NCI-H2196 (cell line): Measurements from ENCODE around the gene ARHGEF10L.
A peak's percentile ranks its signal among the peaks of the same experiment; 100 is the strongest.

Experiments
- DNase-seq: peaks from one replicate; lab custom pipeline; 2025; ENCODE audit not compliant: unreplicated experiment; lab: John Stamatoyannopoulos, UW

ARHGEF10L gene

DNA sequence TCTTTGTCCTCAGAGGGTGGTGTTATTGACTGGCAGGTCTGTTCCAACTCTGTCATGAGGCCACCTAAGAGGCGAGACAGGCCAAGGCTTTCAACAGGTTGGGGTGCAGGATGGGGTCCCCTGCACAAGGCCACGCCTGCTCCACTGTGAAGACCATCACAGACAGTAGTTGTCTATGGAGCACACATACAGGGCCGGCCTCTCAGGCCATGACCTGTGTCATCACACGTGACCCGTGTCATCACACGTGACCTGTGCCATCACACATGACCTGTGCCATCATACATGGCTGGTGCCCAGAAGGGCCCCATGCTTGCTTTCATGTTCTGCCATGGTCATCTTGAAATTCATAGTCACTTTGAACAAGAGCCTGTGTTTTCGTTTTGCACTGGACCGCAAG, 91.9 kb downstream of the ARHGEF10L start:
- DNase-seq: no peak

DNA sequence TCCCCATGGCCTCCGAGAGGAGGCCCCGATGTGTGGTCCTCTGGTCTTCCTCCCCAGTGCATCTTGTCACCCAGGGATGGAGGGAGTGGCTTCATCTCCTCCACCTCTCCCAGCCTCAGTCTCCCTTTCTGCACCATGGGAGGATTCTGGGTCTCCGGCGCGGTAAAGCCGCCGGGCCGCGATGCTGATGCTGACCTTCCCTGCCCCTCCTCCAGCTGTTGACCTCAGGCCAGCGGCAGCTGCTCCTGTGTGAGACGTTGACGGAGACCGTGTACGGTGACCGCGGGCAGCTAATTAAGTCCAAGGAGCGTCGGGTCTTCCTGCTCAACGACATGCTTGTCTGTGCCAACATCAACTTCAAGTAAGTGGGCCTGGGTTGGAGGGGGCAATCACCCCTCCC, 92.6 kb downstream of the ARHGEF10L start:
- DNase-seq: no peak

DNA sequence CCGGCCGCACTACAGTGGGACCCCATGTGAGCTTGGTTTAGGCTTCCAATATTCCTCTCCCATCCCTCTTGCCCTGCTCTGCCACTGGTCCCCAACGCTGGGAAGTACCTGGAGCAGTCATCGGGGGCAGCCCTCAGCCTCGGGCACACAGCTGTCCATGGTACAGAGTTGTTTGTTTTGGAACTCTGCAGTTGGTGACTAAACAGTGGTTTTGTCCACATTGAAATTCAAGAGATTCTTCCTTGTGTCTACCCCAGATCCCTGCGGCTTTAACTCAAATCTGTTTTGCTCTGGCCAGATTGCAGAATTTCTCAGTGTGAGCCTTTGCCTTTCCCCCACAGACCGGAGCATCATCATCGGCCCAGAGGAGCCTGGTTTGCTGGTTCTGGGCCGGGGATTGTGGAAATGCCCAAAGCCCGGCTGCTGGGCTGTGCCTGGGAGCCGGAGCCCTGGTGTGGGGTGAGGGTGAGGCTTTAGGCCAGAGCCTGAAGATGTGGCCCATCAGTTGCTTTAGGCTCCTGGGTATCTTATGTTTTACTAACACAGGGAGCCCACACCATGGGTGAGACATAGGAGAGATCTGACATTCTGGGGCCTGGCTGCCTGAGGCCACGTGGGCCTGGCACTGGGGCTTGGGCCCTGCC, 93.2 kb downstream of the ARHGEF10L start:
- peak; percentile 26 for DNase-seq

DNA sequence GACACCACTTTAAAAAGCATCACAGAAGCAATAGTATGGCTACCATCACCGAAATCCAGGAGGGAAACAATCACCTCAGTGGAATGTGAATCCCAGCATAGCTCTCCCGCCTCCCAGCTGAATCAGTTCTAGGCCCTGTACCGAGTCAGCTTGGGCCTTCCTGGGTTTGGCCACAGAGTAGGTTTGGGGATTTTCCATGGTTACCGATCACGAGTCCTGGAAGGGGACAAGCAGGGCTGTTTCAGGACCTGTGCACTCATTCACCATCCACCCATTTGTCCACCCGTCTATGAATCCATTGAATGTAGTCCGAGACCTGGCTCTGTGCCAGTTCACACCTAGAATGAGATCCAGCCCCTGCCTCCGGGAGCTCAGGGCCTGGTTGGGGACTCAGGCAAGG, 94.2 kb downstream of the ARHGEF10L start:
- no peak for DNase-seq

DNA sequence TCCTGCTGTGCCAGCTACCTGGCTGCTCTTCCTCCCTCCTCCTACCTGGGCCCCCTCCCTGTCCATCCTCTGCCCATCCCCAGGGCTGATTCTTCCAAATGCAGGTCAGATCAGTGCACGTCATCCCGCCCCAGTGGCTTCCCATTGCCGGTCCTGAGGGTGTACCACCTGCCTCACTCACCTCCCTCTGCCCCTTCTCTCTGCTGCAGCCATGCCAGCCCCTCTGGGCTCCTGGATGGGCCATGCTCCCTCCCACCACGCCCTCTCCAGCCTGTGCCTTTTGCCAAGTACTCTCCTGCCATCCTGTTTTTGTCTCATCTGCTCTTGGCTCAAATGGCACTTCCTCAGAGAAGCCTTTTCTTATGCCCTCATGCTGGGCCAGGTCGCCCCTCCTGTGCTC, 95.8 kb downstream of the ARHGEF10L start:
- no peak for DNase-seq

DNA sequence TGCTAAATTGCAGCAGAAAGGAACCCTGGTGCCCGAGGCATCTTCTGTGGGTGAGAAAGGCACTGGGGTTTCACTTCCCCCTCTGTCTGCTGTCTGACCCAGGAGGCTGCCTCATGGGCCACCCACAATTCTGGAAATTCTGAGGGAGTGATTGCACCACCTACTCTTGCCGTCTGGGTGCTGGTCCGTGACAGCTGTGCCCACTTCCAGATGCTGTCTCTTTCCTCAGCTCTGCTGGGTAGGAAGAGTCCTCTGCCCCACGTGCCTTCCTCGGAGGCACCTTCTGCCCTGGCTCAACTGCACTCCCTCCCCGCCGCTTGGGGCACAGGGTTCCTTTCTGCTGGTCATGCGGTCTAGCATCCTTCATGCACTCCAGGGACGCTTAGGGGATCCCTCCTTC, 96.3 kb downstream of the ARHGEF10L start:
- no peak for DNase-seq

DNA sequence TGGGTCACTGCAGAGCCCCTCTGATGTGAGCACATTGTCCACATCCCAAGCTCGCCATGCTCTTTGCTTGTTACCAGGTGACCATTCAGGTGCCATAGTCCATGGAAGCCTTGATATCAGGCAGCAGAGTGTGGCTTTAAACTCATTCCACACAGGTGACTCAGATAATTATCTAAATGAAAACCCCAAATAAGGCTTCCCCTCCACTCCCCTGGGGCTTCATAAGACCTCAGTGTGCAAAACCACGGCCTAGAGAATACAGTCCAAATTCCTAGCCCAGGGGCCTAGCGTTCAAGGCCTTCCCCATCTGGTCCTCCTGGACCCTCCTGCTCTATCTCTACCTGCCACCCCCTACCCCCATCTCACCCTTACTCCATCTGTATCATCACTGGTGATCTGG, 97.1 kb downstream of the ARHGEF10L start:
- DNase-seq: no peak

DNA sequence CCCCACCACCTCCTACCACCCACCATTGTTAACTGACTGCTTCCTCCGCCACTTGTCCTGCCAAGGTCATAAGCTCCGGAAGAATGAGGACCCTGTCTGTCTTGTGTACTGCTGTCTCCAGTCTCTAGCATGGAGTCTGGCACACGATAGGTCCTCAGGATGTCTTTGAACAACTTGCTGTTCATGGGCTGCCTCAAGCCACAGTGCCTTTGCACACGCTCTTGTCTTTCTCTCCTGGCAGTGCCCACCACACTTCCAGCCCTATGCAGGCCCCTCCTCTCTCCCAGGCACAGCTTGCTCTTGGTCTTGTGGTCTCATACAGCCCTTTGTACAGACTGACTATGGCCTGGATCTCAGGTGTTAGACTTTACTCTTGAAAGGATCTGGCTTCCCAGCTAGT, 97.6 kb downstream of the ARHGEF10L start:
- no peak for DNase-seq

DNA sequence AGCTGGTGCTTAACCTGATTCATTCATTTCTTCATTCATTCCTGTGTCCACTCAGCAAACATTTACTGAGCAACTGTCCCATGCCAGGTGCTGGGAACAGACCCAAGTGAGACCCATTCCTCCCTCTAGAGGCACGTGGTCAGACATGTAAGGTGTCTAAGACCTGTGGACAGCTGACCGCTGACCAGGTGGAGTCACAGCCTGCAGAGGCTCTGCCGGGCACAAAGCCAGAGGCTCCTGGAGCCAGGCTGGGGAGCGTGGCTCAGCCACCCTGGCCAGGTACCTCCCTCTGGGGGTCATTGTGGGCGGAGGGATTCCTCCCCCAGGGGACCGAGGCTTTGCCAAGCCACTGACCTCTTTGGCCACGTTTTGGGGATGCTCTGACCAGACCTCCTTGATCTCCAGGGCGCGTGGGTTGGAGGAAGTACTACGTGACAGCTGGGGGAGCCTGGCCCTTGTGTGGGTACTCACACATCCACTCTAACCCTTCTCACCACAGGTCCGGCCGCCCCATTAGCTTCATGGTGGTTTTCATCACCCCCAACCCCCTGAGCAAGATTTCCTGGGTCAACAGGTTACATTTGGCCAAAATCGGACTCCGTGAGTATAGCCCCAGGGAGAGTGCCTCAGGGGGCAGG, 100.3 kb downstream of the ARHGEF10L start:
- no peak for DNase-seq

DNA sequence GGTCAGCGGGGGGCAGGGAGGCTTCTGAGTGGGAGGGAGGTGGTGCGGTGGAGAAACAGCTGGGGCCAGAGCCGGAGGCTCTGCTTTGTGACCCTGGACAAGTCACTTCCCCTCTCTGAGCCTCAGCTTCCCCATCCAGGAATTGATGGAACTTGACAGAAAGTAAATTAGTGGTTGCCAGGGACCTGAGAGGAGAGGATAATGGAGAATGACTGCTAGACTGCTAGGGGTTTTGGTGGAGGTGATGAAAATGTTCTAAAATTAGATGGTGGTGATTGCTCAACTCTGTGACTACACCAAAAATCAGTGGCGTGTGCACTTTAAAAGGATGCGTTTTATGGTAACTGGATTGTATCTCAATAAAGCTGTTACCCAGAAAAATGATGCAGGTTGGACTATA, 100.9 kb downstream of the ARHGEF10L start:
- DNase-seq: no peak

DNA sequence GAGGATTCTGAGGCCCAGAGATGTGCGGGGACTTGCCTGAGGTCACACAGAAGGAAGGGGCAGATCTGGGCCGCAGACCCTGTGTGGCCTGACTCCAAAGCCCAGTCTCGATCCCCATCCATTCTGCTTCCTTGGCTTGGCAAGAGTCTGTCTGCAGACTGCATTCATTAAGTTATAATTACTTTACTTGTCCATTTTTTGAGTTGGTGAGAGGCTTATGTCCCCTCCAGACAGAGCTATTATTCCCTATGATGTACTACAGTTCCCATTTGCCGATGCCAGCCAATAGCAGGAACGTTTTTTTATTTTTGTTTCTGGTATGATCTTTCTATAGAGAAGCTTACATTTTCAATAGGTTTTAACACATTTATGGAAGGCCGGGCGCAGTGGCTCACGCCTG, 101.5 kb downstream of the ARHGEF10L start:
- DNase-seq: no peak

DNA sequence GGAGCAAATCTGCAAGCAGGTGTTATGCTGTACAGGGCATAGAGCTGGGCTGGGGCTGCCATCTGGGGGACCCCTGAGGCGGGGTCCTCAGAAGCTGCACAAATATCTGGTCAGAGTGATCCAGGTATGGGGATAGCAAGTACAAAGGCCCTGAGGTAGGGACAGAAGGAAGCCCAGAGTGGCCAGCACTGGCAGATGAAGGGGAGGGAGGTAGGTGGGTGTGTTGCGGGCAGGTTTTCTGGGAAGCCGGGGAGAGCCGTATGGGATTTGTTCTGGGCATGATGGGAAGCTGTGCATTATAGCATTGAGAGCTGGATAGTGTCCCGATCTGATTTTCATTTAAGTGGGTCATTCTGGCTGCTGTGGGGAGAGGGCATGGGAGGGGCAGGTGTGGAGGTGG, 102.7 kb downstream of the ARHGEF10L start:
- DNase-seq: no peak

DNA sequence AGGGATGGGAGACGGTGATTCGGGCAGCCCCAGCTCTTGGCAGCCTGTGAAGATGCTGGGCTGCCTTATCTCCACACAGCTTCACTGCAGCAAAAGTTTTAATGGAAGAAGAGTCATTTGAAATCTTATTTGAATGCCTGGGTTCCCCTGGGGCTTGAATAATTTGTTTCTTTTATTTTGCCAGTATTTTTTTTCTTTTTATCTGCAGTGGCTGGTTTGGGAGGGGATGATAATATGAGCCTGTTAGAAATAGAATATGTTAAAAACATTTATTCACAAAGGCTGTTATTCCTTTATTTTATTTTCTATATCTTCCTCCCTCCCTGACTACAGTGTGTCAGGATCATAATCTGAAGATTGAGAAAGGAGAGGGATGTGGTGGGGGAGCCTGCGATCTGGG, 103.4 kb downstream of the ARHGEF10L start:
- no peak for DNase-seq

DNA sequence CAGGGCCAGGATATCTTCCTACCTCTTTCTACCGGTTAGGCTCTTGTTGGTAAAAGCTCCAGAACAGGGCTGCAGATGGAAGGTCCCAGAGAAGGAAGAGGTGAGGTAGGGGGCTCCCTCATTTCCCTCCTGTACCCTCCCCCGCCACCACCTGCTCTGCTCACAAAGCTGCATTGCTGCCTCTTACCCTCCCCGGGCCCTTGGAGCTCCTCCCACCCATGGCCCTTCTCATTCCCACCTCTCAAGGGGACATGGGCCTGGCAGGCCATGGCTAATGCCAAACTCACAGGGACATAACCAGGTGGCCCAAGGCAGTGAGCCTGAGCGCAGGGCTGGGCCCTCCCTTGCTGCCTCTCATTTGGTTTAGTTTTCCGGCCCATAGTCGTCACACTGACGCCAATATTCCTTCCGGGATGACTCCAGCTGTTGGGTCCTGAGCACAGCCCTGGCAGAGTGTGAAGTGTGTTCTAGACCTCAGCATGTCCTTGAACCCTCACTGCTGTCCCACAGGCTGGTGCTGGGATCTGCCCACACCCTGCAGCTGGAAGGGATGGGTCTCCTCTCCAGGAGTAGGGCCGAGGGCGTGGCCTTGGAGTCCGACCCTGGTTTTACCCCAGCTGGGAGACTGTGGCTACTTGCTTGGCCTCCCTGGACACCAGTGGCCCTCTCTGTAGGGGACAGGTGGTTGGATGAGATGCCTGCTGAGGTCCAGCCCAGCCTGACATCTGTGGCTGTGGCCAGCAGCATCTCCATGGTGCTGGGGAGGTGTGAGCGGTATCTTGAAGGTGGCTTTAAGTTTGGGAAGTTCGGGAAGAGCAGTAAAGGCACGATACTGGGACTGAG, 104.6 kb downstream of the ARHGEF10L start:
- no peak for DNase-seq

DNA sequence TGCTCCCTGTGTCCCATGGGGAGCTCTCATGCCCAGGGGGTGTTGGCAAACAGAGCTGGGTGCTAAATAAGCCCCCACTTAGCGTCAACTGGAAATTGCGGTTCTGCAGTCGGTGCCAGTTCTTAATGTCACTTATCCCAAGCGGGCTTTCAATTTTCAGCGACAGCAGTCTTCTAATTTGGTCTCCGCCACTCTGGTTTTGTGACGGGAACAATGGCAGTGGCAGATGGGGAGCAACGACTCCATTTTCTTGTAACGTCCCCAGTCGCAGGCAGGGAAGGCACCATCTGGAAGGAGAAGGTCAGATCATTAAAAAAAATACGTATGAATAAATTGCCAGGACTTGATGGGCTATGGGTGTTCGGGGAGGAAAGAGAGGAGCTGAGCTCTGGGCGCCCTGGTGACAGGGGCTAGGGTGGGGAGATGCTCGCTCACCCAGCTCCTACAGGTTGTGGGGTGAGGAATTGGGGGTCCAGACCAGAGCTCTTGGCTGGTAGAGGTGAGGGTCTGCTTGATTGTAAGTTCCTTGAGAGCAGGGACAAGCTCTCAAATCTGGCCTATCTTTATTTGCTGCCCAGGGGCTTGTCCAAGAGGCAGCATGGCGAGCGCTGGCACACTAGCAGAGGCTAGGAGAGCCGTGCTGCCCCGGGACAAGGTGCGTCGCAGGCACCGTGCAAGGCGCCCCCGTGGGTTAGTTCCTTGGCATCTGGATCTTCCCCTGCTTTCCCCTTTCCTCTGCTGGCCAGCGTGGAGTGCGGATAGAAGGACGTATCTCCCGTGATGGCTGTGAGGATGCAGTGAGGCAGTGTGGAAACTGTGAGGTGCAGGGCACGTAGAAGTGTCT, 105.8 kb downstream of the ARHGEF10L start:
- DNase-seq: no peak

DNA sequence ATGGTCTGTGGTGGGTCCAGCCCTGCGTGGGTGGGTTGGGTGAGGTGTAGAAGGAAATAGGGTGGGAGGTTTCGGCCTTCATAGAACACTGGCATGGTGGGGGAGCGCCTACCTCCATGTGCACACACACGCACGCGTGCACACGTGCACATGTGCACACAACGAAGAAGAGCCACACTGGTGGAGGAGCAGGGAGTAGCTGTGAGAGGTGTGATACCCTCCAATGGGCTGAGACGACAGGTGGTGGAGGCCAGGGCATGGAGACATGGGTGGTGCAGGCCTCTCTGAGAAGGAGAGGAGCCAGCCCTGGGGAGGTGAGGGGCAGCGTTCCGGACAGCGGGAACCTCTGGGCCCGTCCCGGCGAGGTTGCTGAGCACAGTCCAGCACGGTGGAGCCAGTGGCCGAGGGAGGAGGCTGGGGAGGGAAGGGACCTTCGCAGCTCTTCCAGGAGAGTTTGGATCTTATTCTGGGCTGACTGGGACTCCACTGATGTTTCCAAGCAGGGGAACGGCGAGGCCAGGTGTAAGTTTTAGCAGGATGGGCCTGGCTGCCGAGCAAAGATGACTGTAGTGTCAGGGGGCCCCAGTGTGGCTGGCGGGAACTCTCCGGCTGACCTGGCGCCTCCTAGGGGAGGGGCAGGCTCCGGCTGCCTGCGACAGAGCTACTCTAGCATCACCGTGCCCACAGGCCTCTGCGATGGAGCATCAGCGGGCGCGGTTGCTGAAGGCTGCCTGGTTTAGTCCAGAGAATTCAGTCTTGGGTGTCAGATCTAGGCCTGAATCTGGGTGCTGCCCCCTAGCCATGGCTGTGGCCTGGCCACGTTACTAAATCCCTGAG, 107.2 kb downstream of the ARHGEF10L start:
- no peak for DNase-seq

DNA sequence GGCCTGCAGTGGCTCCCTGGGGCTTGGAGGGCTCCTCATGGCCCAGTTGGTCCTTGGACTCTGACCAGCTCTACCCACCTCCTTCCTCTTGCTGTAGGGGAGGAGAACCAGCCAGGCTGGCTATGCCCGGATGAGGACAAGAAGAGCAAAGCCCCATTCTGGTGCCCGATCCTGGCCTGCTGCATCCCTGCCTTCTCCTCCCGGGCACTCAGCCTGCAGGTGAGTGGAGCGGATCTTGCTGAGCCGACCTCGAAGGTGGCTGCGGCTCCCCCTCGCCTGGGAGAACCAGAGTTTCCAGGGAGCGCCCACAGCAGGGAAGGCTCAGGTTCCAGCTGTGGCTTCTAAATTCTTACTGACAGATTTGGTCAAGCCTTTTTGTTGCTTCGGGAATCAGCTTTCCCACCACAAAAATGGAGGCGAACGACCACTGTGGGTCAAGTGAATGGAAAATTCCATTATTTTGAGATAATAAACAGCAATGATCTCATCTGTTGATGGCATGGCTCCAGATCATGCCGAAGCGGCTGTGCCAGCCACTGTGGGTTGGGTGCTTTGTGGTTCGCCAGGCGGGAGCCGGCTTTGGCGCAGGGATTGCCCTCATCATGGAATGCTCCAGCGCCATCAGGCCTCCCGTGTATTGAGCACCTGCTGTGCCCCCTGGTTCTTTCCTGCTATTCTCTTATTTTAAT, 109.1 kb downstream of the ARHGEF10L start:
- DNase-seq: no peak

DNA sequence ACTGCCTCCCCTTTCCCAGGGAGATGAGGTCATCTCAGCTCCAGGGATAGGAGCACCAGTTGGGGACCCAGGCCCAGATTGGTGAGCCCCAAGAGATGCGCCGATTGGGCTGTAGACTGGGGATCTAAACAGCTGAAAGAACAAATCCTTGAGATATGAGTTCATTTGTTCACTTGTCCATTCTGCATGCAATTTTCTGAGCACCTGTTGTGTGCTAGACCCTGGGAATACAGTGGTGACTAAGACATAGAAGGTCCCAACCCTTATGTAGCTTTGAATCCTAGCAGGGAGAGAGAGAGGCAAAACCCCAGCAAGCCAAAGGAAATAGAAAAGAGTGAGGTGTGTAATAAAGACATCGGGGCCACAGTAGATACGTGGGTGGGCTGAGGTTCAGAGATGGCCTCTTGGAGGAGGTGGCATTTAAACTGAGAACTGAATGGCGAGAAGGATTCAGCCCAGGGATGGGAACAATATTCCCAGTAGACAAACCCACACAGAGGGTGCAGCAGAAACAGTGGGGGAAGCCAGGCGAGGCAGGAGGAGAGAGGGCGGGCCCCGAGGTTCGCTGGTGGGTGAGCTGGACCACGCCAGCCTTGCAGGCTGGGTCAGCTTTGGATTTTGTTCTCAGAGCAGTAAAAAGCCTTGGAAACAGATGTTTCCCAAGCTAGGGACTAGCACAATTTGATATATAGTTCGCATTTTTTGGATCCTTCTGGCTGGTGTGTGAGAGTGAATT, 110.0 kb downstream of the ARHGEF10L start:
- DNase-seq: no peak

DNA sequence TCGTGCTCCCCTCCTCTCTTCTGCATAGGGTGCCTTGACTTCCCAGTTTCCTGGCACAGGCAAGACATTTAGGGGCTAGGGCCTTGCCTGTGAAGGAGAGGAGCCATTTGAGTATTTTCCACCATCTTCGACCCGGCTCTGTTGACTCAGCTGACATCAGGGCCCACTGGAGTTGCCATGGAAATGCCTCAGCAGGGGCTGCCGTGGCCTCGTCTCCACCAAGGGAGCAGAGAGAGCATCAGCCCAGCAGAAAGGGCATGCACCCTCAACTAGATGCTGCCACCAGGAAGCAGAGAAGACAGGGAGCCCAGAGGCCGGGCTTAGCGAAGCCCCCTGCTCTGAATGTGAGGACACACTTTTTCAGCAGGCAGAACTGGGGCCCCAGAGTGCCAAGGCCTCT, 113.8 kb downstream of the ARHGEF10L start:
- no peak for DNase-seq
